Activated T-cell treated with anti-CD3 and anti-CD28 coated beads, Interleukin-2, amount 50 U/mL, for 48 hours (primary cell): ENCODE results near the gene PDE6A.

ENCODE experiments used
- DNase-seq, 2 experiments: peaks; one replicate each; pipeline ENCODE4 v3.0.0-alpha.2; 2020

PDE6A gene

DNA sequence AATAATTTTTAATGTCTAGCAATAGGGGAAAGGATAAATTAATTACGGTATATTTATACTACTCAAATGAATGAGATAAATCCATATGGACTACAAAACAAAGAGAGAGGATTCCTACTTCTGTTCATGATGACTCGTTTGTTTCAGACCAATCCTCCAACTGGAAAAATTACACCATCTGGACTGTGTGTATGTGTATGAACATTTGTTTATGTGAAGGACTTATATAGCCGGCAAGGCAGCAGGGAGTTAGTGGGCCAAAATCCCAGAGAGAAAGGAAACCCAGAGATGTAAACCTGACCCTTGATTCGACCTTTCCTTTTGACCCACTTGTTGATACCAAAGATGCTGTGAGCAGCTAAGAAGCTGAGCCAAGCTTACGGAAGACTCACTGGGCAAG is 20.1 kb downstream of the PDE6A start:
- DNase-seq, result no peak

DNA sequence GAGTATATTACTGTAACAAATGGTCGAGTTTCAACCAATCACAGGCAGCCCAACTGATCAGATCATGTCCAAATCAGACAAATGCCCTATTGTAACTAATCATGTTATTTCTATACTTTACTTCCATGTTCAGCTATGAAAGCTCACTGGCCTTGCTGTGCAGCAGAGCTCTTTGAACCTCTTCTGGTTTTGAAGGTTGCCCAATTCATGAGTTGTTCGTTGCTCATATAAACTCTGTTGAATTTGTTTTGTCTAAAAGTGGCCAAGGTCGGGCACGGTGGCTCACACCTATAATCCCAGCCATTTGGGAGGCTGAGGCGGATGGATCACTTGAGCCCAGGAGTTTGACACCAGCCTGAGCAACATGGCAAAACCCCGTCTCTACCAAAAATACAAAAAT is 21.6 kb downstream of the PDE6A start:
- DNase-seq, result no peak

DNA sequence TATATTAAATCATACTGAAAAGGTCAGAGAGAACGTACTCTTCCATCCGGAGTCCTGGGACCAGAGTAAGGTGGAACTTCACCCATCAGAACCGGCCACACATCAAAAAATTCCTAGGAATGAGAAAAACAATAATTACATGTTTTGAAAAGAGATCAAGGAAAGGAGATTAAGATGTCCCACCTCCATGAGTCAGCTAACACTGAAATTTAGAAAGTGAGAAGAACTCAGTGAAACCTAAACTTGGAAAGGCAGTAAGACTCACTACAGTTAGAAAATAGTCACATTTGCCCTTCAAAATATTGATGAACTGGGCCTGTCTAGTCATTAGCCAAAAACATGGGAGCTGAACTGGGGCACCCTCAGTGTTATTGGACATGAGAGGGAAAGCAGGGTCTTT is 23.0 kb downstream of the PDE6A start:
- no peak for DNase-seq

DNA sequence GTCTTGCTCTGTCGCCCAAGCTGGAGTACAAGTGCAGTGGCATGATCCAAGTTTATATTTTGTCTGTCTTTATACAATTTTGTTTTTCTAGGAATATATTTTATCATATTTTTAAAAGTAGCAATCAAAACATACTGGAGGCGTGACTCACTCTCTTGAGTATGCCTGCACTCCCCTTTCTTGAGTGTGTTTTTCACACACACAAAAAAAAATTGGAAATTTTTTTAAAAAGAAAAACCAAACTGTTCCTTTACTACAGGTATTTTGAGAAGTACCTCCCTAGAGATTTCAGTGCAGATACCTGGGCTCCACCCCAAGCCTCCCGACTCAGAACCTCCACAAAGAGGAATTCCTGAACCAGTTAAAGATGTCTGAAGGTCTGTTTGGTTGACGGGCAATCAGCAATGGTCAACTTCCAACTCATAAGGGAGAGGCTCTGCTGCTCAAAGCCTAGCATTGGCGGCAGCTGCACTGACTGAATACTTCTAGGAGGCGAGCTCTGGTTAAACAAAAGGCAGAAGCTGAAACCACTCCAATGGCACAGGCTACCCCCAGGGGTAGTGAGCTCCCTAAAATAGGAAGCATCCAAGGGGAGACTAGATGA is 27.4 kb downstream of the PDE6A start:
- DNase-seq, result no peak

DNA sequence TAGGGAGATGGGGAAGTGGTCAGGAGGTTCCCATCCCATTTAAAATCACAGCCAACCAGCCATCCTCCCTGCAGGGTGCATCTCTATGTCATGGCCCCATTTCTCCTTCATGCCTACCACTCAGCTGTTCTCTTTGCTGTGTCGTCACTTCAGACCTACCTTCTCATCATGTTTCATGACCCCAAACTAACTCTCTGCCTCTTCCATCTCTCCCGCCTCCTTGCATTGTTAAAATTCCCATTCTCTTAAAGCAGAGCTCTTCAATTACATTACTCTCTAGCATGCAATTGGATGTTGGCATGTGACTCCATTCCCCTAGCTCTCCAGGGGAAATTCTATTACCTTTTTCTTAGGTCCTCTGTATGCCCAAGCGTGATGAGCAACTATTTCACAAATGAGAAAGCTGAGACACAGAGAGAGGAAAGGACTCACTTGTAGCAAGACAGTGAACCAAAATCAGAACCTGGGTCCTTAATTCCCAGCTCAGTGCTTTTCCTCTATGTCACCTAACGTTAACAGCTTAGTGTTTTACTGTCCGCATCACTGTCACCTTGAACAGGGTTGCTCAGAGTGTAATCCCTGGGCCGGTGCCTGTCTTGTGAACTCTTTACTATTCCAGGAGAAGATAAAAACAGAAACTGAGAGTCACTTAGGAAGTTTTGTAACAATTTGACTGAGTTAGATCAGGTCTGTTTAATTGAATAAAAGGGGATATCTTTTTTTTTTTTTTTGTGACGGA is 28.1 kb downstream of the PDE6A start:
- no peak for DNase-seq

DNA sequence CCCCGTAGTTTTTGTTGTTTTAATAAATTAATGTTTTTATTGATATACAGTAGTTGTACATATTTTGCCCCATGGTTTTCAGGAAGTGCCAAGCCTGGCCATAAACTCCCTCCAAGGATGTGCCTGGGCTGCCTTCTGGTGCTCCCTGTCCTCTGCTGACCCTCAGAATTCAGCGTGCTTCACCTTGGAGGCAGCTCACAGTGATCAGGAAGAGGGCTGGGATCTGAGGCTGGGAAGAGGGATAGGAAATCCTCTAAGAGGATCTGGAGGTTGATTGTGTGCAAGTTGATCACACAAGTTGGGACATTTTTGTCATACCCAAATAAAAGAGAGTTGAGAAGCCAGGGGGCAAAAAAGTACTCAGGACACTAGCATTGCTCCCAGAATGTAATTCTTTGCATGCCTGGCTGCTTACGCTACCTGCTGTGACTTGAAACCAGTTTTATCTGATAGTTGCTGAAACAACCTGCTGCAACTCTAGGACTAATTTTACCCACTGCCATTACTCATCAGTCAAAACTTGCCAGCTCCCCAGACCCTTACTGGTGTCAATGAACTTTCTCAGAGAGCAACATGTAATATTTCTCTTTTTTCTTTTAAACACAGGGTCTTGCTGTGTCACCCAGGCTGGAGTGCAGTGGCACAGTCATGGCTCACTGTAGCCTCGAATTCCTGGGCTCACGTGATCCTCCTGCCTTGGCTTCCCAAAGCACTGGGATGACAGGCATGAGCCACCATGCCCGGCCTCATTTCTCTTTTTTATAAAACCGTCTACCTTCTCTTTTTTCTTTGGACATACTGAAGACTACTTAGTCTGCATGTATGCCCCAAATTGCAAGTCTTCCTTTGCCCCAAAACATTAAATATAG is 29.0 kb downstream of the PDE6A start:
- DNase-seq, result no peak

DNA sequence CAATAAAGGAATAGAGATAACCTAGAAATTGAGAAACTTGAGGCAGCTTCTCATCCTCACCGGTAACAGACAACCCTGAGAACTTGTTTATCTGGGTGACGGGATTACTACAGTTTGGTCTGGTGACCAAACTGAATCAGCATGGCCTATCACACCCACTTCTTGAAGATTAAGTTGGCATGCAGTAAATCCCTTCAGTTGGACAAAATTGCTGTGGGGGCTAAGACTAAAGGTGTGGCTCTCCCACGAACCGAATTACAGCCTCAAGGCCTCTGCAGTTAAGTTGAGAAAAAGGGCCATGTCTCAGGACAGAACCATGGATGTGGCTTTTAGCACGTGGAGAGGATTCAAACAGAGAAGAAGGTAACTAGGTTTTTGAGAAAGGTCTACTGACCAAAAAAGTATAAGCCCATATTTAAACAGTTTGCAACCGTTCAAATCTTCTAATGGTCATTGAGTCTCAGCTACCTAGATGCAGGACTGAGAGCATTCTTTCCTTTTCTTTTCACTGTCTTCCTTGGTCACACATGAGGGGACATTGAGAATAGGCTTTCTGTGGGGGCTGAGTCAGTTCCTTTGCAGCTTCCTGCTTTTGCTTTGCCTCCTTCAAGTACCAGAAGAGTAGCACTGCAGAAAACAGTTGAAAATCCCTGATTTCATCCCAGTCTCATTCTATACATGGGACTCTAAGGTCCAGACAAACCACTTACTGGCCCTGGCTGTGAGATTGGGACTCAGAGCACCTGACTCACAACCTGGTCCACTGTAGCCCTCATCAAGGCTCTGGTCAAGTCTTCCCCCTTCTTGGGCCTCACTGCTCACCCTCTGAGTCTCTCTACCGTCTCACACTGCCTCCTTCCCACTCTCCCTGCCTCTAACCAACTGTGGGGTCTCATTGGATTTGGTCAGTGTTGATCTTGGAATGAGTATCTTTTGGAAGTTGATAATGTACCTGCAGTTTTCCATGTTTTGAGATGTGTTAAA is 30.9 kb downstream of the PDE6A start:
- no peak for DNase-seq

DNA sequence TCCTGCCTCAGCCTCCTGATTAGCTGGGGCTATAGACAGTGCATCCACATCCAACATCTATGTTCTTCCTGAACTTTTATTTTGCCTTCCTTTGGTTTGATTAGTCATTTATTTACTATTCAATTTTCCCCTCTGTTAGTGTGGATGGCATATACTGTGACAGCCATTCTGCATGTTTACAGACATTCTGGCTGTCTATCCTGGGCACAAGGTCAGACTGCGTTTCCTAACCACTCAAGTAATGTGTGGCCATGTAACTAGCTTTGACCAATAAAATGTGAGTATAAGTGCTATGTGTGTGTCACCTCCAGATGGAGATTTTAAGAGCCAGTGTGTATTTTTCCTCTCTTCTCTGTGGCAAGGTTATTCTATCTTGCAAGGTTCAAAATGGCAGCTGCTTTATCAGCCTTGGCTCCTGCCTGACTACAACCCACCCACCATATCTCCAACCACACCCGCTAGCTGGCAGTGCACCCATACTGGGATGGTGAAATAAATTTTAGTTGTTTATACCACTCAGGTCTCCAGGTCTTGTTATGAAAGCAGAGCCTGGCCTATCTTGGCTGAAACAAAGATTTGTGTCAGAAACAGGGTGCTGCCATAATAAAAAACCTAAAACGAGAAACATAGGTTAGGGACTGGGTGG is 32.2 kb downstream of the PDE6A start:
- DNase-seq, result no peak

DNA sequence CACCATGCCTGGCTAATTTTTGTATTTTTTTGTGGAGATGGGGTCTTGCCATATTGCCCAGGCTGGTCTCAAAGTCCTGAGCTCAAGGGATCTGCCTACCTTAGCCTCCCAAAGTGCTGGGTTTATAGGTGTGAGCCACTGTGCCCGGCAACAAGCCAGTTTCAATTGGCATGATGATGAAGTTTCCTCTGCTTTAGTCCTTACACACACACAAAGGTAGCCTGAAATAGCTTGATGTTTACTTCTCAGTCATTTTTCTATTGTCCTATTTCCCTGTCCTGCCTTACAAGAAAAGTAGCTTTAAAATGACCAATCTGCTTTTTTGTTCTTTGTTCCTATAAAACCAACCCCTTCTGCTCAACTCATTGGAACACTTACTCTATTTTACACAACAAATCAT is 33.6 kb downstream of the PDE6A start:
- no peak for DNase-seq

DNA sequence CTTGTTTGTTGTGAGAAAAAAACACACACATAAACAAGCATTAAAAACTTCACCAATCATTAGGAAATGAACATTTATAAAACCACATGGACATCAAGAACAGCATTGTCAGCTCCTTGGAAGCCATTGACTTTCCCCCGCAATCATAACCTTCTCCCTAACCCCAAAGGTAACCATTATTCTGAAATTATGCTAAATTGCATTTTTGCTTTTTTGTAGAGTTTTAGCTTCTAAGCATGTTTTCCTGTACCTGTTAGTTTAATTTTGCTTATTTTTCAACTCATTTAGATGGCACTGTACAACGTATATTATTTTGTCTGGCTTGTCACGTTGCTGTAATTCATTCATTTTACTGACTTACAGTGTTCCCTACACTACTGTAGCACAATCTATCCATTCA is 36.8 kb downstream of the PDE6A start:
- DNase-seq, result no peak

DNA sequence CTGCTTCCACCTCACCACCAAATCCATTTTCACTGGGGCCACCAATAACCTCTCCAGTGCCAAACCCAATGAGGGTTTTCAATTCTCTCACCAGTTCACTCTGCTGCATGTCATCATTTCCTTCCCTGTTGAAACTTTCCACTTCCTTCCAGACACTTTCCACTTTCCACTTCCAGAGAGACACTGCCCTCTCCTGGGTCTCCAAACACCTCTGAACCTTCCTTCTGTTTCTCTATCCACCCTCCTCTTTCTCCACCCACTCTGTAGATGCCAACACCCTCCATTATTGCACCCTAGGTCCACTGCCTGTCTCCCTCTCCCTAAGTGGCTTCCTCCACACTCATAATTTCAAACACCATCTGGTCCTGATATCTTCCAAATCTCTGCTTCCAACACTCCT is 39.6 kb downstream of the PDE6A start:
- DNase-seq, result no peak

DNA sequence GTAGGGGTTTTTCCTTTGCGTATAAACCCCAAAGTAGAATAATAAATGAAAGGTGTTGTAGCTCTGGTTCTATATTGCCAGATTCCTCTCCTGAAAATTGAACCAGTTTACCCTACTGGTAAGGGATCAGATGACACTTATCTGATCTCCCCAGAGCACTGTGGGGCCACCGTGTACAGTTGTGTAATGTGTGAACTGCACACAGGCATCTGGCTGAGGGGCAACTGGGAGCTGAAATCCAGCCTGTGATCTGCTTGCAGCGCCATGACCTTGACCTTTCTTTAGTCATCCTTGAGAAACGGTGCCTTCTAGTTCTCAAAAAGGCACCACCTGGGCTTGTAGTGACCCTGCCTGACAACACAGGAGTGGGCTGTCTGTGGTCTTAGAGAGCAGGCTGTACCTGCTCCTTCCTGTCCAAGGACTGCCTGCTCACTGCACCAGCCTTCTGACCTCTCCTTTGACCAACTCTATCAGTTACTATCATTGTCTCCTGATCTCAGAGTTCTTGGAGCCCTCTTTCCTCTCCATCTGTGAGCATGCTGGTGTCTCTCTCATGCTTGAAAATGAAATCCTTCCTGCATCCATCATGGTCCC is 40.2 kb downstream of the PDE6A start:
- no peak for DNase-seq

DNA sequence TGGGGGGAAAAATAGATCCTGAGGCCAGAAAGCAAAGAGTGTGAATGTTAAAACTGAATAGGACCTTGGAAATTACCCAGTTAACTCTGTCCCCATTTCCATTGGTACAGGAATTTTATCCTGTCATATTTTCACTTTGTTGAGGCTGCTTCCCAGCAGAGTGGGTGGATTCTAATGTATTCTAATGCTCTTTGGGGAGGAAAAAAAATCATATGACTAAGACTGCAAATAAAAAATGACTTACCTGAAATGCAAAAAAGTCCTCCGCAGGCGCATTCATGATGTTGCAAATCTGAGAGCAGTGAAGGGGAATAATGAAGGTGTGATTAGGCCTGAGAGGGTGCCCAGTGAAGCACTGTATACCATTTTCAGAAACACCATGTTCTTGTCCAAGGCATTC is 41.2 kb downstream of the PDE6A start:
- DNase-seq, result no peak

DNA sequence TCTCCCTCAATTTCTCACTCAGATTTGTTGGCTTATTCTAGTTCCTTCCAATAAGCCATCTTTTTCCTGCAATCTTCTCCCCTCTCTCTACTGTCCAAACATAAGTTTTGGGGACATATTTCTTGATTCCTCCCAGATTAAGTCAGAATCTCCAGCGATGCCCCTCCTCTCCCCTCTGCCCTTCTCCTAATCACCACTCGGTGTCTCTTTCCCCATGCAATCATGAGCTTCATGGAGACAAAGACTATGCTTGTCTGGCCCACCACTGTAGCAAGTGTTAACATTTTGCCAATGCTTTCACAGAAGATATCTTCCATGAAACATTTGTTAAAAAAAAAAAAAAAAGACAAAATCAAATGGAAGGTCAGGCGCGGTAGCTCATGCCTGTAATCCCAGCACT is 42.4 kb downstream of the PDE6A start:
- no peak for DNase-seq

DNA sequence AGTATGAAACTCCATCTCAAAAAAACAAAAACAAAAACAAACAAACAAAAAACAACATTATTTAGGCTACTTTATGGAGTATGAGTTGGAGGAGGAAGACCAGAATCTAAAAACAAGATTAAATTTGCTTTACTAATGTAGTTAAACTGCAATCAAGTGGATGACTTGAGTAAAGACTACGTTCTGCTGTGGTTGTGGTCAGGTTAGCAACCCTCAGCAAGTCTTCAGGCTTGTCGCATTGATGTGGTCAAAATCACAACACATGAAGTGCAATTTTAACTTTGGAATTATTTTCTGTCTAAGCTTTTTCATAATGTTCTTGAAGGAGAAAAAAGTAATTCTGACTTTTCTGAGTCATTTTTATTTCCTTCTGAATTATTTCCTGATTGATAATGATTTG is 43.1 kb downstream of the PDE6A start:
- DNase-seq, result no peak

DNA sequence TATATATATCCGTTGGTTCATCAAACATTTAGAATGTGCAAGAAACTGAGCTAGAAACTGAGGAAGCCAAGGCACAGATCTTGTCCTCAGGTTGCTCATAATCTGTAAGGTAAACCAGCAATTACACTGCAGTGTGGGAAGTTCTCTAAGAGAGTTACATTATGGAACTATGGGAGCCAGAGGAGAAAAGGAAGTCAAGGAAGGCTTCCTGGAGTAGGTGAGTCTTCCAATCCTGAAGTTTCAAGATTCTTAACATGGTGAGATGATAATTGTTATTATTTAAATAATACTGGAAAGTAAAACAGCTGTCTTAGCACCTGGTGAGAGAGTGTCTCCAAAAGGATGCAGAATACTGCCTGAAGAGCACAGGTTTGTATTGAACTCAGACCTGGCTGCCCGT is 44.2 kb downstream of the PDE6A start:
- no peak for DNase-seq

DNA sequence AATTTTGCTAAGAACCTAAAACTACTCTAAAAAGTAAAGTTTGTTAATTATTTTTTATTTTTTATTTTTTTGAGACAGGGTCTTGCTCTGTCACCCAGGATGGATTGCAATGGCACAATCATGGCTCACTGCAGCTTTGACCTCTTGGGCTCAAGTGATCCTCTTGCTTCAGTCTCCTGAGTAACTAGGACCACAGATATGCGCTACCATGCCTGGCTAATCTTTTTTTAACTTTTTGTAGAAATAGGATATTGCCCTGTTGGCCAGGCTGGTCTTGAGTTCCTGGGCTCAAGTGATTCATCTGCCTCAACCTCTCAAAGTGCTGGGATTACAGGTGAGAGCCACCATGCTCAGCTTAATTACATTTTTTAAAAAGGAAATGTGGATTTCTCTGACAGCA is 45.8 kb downstream of the PDE6A start:
- DNase-seq, result no peak

DNA sequence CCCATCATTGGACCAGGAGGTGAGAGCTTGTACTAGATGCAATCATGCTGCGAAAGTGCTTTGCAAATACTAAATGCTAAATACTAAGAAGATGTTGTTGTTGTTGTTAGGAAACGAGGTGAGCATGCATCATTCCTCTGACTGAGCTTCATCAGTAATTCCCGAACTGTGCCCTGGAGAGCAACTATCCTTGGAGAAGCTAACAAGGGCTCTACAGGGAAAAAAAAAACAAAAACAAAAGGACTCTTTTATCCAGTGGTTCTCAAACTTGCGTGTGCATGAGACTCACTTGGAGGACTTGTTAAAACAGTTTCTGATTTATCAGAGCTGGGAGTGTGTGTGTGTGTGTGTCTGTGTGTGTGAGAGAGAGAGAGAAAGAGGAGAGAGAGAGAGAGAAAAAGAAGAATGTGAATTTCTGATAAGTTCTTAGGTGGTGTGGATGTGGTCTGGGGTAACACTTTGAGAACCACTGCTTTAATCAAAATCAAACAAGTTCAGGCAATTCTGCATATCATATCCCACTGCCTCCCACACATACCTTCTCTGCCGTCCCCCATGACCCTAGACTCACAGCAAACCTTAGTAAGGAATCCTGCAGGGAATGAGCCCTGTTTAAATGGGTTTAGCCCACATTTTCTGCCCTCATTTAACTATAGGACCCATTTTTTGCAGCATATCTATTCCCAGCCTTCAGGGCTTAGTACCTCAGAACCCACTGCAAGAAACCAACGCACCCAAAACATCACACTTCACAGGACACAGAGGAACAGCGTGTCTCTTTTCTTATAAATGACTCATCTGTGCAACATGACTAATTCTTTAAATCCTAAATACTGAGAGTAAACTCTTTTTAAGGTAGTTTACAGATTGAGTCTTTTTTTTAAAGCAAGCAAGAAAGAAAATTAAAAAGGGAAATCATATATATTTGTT is 48.9 kb downstream of the PDE6A start:
- DNase-seq, result no peak

DNA sequence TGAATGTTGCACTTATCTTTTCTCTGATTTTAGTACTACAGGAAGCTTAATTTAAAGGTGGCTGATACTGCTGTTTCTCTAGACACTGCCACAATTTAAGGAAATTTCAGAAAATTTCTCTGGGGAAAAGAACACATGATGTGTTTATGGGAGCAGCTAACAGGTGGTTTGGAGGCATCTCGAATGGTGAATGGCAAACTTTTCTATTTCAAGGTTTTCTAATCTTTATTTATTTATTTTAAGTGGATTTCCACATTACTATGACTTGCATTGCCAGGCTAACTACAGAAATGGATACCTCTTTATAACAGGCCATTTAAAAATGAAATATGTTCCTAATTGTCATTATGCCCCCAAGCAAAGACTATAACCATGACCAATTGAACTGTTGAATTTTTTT is 50.4 kb downstream of the PDE6A start:
- no peak for DNase-seq

DNA sequence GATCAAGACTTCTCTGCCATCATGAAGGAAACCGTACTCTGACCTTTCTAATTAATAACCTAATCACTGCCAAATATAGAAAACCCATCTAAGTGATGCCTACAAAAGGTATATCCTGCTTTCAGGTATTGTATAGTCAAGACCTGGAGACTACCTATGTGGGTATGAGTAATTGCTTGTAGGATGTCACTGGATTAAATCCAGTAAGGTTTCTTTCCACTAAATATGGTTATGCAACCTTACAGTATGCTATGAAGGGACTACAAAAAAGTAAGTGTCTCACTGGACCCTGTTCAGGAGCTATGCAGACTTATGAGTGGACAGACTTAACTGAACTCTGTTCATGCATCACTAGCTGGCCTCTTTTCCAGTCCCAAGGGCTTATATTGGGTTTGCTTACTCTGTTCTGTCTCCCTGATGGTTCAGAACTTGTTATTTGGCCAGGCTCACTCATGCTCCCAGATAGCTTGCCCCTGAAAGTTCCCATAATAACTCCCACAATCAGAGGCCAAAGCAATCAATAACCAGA is 51.1 kb downstream of the PDE6A start:
- DNase-seq, result no peak
